DMS114 treated with DMSO at 0.1 percent for 48 hours (cell line): ENCODE measurements around the gene CRTAC1.
A peak's percentile ranks its signal among the peaks of the same experiment; 100 is the strongest.

Experiments
- DNase-seq: peaks from one replicate; lab custom pipeline; 2025; ENCODE audit not compliant: unreplicated experiment; lab: John Stamatoyannopoulos, UW

CRTAC1 gene, protein sequence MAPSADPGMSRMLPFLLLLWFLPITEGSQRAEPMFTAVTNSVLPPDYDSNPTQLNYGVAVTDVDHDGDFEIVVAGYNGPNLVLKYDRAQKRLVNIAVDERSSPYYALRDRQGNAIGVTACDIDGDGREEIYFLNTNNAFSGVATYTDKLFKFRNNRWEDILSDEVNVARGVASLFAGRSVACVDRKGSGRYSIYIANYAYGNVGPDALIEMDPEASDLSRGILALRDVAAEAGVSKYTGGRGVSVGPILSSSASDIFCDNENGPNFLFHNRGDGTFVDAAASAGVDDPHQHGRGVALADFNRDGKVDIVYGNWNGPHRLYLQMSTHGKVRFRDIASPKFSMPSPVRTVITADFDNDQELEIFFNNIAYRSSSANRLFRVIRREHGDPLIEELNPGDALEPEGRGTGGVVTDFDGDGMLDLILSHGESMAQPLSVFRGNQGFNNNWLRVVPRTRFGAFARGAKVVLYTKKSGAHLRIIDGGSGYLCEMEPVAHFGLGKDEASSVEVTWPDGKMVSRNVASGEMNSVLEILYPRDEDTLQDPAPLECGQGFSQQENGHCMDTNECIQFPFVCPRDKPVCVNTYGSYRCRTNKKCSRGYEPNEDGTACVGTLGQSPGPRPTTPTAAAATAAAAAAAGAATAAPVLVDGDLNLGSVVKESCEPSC

DNA sequence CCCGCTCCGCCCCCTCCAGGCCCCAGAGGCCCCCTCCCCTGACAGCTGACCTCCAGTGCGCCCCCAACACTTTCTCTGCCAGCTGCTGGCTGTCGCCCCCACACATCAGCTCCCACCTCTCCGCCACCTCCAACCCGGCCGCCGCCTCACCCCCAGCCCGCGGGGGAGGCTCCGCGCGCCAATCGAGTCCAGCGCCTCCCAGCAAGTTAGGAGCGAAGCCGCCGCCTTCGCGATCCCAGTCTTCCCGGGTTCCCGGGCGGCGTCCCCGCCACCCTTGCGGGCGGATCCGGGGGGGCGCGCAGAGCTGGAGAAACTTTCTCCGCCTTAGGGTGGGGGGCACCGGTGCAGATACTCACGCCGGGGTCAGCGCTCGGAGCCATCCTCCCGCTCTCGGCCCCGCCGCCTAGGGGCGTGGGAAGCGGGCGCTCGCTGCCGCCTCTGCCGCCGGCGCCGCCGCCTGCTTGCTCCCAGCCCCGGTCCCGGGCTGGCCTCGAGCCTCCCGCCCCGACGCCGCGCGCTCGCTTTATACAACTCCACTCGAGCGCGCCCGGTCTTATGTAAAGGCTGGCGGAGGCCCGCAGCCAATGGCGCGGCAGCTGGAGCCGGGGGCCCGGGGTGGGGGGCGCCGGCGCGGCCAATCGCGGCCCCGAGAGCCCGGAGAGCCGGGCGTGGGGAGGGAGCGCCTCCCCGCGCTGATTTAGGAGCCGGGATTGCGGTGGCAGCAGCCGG is at the start of gene CRTAC1:
CRTAC1 (minus strand) TSS at position 529 of the 729 bp plus-strand sequence; CDS start at position 380, 149 bp downstream.
- DNase-seq = peak; percentile 18

DNA sequence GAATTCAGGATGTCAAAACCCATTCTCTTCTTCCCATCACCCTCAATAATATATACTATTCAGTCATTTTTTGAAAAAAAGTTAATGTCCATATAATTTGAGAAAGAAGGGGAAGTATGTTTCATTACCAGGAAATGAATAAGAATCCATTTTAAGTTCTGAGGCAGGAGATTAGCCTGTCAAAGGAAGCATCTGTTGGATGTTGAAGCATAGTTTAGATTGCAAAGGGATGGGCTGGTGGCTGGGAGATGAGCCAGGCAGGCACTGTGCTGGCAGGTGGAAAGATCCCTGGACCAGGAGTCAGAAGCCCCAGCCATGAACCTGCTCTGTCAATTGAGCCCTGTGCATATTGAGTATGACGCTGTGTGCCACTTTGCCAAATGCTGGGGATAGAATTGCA is 48.4 kb upstream of the CRTAC1 start:
- no peak for DNase-seq

DNA sequence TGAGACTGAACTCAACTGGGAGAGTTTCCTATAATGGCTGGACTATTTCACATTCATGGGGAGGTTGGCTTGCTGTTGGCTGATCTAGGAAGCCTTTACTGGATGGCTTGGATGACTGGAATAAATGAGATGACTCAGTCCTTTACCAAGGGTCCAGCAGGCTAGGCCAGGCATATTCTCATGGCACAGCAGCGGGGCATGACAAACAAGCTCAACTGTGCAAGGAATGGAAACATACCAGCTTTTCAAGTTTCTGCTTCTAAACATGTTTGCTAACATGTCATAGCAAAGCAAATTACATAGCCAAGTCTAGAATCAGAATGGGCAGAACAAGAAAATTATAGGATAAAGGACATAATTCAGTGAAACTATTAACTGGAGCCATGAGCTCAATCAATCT is 46.8 kb upstream of the CRTAC1 start:
- no peak for DNase-seq

DNA sequence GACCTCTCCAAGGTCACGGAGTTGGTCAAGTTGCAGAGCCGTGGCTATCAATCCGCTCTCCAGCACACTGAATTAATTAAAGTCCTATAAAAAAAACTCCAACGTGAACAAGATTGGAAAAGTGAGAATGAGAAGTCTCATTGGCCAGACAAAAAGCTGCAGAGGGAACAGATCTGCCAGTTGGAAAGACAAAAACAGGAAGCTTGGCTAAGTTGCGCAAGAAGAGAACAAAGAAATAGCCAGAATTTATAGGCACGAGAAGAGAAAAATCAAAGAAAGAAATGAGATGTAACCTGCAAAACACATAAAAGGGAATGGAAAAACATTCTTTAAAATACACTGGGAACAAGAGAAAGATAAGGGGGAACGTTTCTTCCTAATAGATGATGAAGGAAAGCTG is 45.7 kb upstream of the CRTAC1 start:
- DNase-seq = no peak

DNA sequence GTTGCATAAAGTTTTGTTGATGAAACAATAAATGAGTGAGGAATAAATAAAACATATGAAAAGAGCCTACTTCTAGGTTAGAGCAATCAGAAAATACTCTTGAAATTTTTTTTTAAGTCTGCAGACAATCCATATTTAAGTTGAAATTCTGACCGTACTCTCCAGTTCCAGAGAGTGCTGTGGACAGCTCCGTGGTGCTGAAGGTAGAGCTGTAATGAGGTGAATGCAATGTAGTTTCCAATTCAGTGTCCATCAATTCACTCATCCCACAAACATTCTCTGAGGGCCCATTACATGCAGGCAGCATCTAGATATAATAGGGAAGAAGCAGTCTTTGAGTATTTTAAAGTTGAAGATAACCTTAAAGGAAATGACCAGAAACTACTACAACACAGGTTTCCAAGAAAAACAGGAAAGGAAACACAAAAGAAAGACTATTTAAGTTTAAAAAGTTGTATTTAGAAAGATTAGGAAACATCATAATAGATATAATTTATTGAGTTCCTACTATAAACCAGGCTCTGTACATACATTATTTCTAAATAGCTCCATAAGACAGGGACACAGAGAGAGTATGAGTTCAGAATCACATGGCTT is 44.0 kb upstream of the CRTAC1 start:
- no peak for DNase-seq

DNA sequence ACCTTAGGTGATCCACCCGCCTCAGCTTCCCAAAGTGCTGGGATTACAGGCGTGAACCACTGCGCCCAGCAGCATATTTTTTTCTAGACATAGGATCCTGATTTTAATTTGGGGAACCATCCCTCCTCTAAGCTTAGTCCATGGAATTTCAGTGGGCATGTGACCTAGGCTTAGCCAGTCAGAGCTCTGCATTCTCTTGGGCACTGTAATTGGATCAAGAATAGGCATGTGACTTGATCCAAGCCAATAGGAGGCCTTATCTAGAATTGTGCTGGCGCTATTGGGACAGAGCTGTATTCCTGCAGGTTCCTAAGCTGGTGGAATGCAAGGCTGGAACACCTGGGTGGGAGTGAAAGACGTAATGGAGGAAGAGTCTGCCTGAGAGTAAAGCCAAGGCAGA is 36.7 kb upstream of the CRTAC1 start:
- no peak for DNase-seq

DNA sequence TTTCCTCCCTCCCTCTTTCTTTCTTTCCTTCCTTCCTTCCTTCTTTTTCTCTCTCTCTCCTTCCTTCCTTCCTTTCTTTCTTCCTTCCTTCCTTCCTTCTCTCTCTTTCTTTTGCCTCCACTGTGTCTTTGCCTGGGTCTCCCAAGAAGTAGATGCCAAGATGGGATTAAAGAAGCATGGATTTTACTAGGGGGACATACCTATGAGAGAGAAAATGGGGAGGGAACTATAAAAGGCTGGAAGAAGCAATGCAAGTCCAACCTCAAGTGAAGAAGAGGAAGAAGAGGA is 33.3 kb upstream of the CRTAC1 start:
- no peak for DNase-seq

DNA sequence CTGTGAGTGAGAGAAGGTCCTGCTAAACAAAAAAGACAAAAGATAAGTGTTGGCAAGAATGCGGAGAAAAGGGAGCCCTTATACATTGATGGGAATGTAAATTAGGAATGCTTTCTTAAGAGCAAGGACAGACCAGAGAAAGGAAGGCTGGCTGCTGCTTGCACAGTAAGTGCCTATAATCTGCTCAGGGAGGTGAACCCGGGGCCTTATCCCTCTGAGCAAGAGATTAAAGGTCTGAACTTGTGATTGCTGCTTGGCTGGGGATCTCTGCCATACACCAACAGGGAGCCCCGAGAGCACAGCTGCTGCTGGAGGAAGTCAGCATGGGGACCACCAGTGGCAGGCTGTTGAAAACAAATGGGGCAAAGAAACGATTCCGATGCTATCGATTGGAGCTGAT is 32.0 kb upstream of the CRTAC1 start:
- DNase-seq = no peak

DNA sequence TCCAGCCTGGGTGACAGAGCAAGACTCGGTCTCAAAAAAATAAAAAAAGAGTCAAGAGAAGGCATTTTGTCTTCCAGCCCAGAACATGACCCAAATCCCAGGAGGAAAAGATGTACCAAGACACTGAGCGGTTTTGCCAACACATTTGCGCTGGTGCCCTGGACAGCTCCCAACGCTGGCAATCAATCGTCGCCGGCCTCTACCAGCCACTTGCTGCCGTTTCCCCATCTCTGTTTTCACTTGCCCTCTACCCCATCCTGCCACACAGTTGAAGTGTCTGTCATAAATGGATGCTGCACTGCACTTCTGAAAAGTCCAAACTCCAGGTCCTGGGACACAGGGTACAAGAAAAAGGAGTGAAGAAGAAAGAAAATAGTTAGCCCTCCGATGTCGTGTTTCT is 29.7 kb upstream of the CRTAC1 start:
- no peak for DNase-seq

DNA sequence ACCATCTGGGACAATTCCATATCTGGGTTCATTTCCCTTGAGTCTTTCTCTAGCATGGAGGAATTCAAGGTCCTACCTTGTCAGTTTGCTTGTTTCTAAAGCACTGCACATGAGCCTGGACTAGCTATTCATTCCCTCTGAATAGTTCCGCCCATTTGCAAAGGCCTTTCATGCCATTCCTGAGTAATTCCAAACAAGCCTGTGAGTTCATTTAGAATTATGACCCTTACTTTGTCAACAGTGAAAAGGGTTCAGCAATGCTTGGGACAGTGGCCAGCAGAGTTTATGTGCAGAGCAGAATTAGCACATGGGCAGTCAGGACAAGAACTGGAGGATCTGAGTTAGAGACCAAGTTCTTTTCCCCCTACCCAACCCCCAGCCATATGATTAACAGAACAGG is 27.9 kb upstream of the CRTAC1 start:
- DNase-seq = no peak

DNA sequence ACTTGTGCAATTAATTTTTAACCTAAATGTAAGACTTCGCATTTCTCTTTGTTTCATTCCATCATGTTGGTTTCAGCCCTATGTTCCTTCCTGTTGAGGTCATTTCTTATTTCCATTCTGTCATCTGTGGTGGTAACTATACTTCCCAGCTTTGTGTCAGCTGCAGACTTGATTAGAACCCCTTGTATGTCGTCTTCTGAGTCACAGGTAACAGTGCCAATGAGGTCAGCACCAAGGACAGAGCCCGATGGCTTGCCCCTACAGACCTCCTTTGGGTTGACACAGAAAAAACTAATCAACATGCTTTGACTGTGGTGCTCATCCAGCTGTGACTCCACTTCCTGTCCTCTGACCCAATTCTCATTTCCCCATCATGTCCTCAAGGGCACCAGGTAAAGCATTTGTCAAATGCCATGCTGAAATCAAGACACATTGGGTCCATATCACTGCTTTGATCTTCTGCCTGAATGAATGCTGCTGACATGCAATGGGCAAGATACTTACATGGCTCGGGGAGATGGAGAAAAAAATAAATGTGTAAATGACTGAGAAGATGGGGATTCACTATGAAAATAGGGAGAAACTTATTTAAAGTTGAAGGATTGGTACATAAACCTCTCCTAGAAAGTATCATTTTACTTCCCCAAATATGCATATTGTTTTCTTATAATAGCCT is 25.6 kb upstream of the CRTAC1 start:
- DNase-seq = no peak

DNA sequence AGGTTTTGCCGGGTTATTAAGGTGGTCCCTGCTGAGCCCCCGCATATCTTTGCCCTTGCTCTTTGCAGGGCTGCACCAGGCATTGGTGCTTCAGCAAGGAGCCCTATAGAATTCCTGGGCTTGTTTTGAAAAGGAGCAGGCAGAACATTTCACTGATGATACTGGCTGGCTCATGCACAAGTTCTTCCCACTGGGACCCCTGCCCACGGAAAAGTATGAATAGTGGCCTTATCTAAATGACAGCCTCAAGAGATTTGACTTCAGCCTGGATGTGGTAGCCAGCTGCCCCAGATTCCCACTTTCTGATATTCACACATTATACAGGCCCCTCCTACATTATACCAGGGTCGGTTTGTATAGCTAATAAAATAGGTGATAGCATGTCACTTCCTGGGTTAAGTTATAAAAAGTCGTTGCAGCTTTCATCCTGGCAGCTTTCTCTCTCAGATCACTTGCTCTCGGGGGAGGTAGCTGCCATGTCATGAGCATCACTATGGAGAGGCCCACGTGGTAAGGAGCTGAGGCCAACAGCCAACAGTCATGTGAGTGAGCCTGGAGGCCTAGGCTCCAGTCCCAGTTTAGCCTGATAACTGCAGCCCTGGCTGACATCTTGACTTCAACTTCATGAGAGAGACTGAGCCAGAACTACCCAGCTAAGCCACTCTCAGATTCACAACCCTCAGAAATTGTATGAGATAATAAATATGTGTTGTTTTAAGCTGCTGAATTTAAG is 16.8 kb upstream of the CRTAC1 start:
- DNase-seq = no peak

DNA sequence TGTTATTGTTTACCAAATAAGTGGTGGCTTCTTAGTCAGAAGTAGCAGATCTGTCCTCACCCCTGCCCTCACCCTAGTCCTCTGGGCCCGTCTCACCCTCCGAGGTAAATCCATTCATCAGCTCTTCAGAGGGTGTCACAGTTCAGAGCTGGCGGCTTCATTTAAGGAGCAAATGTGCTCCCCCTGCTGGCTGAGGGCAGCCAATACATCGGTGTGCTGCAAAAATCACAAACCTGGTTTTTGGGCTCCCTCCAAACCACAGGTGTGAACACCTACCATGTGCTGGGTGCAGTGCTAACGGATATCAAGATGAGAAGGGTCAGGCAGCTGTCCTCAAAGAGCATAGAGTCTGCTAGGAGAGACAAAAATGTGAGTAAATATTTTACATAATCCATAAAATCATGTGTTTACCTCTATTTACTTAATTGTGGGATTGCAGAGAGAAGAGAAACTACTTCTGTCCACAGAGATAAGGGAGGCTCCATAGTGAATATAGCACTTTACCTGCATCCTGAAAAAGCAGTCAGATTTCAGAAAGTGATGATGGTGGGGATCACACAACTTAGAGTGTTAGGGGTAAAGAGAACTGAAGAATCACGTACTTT is 15.5 kb upstream of the CRTAC1 start:
- DNase-seq = peak; percentile 55

DNA sequence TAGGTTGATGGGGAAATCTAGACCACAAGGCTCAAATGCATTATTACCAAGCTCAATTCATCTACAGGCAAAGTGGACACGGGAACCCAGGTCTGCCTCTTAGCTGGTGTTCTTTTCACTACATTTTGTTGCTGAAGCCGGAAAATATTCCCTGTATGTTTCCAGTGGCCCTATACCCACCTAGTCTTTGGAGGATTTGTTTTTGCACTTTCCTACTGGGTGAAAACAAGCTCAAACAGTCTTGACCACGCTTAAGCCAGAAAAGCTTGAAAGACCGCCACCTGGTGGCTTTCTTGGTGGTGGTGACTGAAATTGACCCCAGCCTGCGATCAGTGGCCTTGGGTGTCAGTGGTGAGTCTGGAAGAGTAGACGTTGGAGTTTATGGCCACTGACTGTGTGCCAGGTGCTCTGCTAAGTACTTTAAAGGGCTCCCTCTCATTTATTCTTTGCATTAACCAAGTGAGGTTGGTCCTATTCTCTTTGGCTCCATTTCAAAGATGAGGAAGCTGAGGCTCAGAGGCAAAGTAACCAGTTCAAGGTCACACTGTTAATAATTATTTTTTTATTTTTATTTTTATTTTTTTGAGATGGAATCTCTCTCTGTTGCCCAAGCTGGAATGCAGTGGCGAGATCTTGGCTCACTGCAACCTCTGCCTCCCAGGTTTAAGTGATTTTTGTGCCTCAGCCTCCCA is 11.1 kb upstream of the CRTAC1 start:
- DNase-seq = peak; percentile 43

DNA sequence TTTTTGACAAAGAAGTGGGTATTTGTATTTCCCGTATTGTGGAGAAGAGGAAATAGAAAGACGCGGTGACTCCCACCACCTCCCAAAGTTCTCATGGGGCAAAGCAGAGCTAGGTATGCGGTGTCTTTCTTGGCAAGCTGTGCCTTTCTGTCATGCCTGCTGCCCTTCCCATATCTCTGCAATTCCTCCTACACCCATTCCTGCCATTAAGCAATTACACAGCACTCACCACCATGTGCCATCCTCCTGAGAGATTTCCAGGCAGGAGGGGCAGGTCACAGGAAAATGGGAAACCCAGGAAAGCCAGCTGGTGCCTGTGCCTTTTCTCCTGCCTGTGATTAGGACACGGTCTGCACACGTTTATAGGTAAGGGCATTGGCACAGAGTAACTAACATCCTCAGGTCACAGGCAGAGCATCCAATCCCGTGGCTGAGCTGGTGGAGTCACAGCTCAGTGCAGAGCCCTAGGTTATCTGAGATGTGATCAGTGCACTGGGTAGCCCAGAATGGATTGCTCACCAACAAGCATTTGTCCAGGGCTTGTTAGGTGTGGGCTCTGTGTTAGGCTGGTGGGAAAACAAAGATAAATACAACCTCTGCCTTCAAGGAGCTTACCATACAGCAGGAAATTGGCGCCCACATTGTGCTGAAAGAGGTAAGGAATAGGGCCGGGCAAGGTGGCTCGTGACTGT is 9.4 kb upstream of the CRTAC1 start:
- no peak for DNase-seq

DNA sequence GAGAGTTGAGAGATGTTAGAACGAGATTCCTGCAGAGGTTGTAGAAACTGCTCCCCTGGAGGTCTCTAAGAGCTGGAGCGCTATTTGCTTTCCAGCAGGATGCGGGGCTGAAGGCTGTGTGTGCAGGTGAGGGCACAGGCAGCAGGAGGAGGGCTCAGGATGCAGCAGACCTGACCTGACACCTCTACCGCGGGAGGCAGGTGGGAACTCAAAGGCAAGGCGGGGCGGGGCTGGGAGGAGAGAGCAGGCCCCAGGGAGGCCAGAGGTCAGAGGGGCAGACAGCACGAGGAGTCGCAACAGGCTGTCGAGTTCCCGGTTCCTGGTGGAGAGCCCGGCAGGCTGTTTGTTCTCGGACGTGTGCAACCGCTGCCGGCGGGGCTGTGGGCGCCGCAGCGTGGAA is 7.9 kb upstream of the CRTAC1 start:
- no peak for DNase-seq

DNA sequence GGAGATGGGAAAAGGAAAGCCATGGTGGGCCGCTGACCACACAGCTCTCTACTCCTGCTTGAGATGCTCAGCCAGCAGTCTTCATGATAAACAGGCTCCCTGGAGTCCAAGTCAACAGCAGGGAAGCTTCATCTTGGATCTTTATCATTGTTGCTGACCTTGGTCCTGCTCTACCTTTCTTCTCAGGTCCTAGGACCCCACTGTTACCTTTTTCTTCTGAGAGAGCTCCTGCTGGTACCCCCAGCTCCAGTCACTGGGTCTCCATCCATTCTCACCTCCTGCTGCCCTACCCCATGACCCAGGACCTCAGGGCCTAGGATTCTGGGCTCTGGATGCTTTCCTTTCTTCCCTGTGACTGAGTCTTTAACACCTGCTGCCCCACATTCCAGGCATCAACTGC is 5.2 kb upstream of the CRTAC1 start:
- DNase-seq = no peak

DNA sequence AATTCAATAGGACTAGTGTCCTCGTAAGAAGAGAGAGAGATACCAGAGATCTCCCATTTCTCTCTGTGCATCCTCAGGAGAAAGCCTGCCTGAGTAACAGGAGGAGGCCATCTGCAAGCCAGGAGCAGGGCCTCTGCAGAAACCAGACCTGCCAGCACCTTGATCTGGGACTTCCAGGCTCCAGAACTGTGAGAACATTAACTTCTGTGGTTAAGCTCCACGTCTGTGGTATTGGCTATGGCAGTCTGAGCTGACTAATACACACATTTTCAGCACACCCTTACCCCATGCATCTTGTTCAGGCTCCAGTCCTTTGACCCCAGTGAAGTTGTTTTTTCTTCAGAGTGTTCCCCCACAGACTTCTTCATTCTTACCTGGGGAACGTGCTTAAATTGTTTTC is 3.1 kb upstream of the CRTAC1 start:
- no peak for DNase-seq

DNA sequence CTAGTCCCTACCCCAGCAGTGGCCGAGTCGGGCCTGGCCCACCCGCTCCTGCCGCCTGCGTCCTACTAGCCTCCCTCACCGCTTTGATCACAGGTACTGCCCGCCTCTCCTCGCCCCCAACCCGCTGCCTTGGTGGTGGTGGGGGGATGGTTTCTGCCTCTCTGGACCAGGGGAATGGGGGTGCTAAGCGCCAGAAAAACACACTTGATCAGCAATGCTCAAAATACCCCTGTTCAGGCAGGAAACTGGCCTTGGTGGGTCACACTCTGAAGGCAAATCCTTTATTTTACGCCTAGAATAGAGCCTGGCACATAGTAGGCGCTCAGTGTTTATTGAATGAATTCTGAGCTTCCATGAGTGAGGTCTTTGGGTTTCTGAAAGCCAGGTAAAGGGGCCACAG is 1.0 kb upstream of the CRTAC1 start:
- DNase-seq = no peak
